Measurements from ENCODE around the gene UCP1. TPM values are rescaled to one million over a fixed set of nuclear protein-coding genes. Genes with fewer than 3 reads are reported as not detected.
"Not testable (repeated sequence)": the region's sequence is repeated elsewhere in the genome, so short reads cannot be mapped to it uniquely, and the experiment has no call there.

UCP1 gene
- total RNA-seq, 1 donor from 2014 or later = not detected

GRCh38 chr4:140523370-140523856 lies 45.3 kb downstream of the UCP1 start:
- no peaks in the 10 kb centered on the region for H3K9me3 Mint-ChIP-seq
- intact Hi-C loops (cut with micrococcal nuclease) = loop anchor here (5.0 to 10.0 kb wide), 5 partner anchors 786 to 1439 kb away; partner anchors contain the start of genes NAA15, NDUFC1, RAB33B and SETD7
- H3K36me3 Mint-ChIP-seq (ENCODE audit: low read depth) = peaks cover 14% of the 10 kb centered on the region
- DNase-seq (ENCODE audit: low spot score) = no peak
- peaks cover 11% of the 10 kb centered on the region for H3K4me1 Mint-ChIP-seq (ENCODE audit: low read depth)
- H3K27me3 Mint-ChIP-seq (ENCODE audit: low read depth) = peaks cover 6% of the 10 kb centered on the region
- peak overlapping the region; percentile 85 for H3K4me3 Mint-ChIP-seq (ENCODE audit: low read depth)
- H3K27ac Mint-ChIP-seq = no peak overlapping the region

- intact Hi-C loops (cut with micrococcal nuclease) = no loop called here
- H3K4me3 Mint-ChIP-seq (ENCODE audit: low read depth) = no peak overlapping the region
- no peak overlapping the region for H3K27ac Mint-ChIP-seq
- no peaks in the 10 kb centered on the region for H3K9me3 Mint-ChIP-seq
- DNase-seq (ENCODE audit: low spot score) = no peak
- no peaks in the 10 kb centered on the region for H3K4me1 Mint-ChIP-seq (ENCODE audit: low read depth)
- H3K27me3 Mint-ChIP-seq (ENCODE audit: low read depth) = peaks cover 23% of the 10 kb centered on the region
- no peaks in the 10 kb centered on the region for H3K36me3 Mint-ChIP-seq (ENCODE audit: low read depth)
Observed at GRCh38 chr4:140515423-140515822, 53.3 kb downstream of the UCP1 start.

- H3K4me3 Mint-ChIP-seq (ENCODE audit: low read depth); H3K9me3 Mint-ChIP-seq; H3K4me1 Mint-ChIP-seq (ENCODE audit: low read depth); H3K36me3 Mint-ChIP-seq (ENCODE audit: low read depth); DNase-seq (ENCODE audit: low spot score); H3K27ac Mint-ChIP-seq; intact Hi-C loops (cut with micrococcal nuclease): not testable (repeated sequence)
- peaks cover 36% of the 10 kb centered on the region for H3K27me3 Mint-ChIP-seq (ENCODE audit: low read depth)
Observed at GRCh38 chr4:140513765-140514164, 55.0 kb downstream of the UCP1 start.

Other genes starting within 250 kb of the UCP1 start
- 36.7 and 38.0 TPM in 2 replicates for gene SCOC, start 195.3 kb downstream of the UCP1 start, total RNA-seq
- gene CLGN, start 141.3 kb downstream of the UCP1 start, total RNA-seq = 0.11 and 0.30 TPM in 2 replicates
- not detected in 2 replicates for gene MGAT4D, start 70.7 kb downstream of the UCP1 start, total RNA-seq
- gene ELMOD2, start 44.8 kb downstream of the UCP1 start, total RNA-seq = 15.3 and 16.0 TPM in 2 replicates
- gene TBC1D9, start 187.4 kb upstream of the UCP1 start, total RNA-seq = 0.07 TPM in 2 replicates